GM21515 (cell line): ENCODE measurements around the gene EXOC3L1.

Experiments used
- ATAC-seq: cut with Tn5 transposase; IDR thresholded peaks from one replicate; pipeline ENCODE4 v1.9.1; 2021; ENCODE audit not compliant: unreplicated experiment

Gene EXOC3L1

GRCh38 chr16:67183627-67184452, 6.1 kb downstream of the EXOC3L1 start, which contains the start of gene MATCAP1:
MATCAP1 (minus strand) TSS chr16:67183963; CDS start chr16:67180610, 3,353 bp downstream.
- ATAC-seq, result peak; percentile 91

DNA sequence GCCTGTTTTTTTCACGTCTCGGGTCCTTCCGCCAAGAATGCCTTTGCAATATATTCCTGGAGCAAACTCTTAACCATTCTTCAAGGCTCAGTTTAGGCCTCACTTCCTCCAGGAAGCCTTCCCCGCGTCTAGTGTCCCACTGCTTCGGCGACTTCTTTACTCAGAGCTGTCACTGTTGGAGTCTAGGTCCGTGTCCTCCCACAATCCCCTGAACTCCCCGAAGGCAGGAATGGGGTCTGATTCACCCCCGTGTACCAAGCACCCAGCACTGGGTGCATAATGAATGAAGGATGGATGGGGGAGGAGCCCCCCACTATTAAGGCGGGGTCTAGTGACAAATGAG, 6.7 kb downstream of the EXOC3L1 start:
- no peak for ATAC-seq

GRCh38 chr16:67182288-67182687, 7.6 kb downstream of the EXOC3L1 start:
- no peak for ATAC-seq

GRCh38 chr16:67181346-67181745, 8.6 kb downstream of the EXOC3L1 start:
- ATAC-seq, result no peak

- no peak for ATAC-seq
These were observed 9.8 kb downstream of the EXOC3L1 start for GRCh38 chr16:67180166-67180565.

DNA sequence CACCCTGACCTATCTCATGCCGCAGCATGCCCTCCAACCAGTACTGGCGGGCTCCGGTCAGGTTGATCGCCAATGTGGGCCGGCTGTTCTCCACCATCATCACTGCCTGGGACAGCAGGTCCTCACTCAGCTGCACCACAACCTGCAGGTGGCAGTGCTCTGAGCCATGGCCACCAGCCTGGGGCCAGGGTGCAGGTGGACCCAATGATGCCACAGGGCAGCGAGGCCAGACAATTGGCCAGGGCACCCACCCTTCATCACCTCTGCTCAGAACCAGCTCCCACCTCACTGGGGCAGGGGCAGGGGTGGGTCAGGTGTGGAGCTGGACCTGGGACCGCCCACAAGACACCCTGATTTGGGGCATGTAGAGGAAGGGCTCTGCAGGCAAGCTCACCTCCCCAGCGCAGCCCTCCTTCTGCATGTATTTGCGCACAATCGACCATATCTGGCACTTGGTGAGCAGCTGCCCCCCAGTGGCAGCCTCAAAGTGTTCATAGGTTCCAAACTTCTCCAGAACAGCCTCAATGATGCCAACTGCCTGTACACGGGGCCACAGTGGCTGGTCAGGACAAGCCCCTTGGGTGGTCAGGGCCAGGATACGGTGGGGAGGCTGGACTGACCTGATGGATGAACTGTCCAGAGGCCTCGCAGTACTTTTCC, 10.4 kb downstream of the EXOC3L1 start:
- ATAC-seq, result no peak

DNA sequence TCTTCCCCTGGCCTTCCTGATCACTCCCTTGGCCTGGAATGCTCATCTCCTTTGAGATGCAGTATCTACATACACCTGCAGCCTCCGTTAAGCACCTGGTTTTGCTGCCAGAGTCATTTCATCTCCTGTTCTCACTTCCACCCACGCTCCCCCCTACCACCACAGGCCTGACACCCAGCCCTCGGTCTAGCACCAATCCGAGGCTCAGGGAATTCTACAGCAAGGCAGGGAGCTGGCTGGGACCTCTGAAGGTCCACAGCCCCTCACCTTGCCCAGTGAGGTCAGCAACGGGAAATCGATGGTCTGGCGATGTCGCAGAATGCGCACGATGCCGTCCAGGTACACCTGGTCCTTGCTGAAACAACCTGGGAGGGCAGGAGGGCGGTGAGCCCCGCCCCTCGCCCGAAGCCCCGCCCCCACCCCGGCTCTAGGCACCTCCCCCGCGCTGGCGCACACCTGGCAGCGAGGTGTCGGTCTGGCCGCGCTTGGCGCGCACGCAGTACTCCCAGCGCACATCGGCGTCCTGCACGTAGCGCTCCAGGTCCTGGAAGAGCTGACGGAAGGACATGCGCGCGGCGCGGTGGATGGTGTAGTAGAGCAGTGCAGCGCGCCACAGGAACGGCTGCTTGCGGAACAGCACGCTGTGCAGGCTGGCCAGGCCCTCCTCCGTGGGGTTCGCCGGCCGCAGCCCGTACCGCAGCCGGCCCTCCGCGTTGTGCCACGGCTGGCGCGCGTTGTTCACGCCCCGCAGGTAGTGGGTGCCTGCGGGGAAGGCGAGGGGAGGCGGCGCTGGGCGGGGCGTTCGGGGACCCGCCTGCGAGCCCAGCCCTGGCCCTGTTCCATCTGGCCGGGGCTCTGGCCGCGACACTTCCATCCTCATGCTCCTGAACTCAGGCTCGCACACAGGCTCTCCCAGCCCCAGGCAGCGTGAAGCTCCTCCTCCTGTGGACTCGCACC, 11.9 kb downstream of the EXOC3L1 start:
- no peak for ATAC-seq

DNA sequence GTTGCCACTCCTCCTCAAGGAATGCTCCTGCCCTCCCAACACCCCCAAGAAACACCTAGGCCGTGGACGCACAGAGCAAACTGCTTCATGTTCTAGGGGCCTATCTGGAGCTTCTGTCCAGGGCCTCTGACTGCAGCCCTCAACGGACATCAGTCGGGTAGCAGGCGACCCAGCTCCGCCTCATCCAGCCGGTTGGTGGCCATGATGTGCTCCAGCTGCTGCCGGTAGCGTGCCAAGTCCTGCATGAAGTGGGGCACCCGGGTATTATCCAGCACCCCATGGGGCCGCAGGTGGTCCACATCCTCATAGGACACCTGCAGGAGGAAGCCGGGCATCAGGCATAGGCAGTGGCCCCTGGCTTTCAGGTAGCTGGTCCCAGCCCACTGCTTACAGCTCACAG, 13.3 kb downstream of the EXOC3L1 start:
- ATAC-seq, result no peak

GRCh38 chr16:67174706-67175231, 15.2 kb downstream of the EXOC3L1 start:
- no peak for ATAC-seq

GRCh38 chr16:67173808-67174705, 15.9 kb downstream of the EXOC3L1 start:
- ATAC-seq, result no peak

- ATAC-seq, result no peak
These were observed 16.6 kb downstream of the EXOC3L1 start for GRCh38 chr16:67173323-67173722.

DNA sequence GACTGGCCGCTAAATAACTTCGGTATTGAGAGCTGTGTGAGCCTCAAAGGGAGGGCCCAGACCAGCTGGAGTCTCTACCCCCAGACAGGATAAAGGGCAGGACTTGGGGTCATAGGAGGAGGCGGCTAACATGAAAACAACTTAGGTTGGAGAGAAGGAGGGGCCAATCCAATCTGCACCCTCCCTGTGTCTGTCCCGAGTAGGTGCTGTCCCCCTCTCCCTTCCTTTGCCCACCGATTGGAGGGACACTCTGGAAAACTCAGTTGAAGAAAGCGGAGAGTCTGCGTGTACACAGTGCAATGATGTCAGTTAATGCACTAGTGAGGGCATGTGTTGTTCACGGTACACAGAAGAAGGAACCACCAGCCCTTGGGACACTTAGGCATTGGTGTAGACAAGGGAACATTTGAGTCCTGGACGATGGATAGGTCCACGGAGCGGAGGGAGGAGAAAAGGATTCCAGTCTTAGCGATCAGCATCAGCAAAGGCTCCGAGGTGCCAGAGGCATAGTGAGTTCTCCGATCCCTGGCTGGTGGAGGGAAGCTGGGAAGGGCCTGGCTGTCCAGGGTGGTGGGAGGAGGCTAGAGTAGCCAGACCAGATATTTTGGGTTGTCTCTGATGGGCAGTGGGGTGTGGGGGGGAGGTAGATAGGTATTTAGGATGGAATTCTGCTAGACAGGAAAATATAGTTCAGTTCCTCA, 18.8 kb downstream of the EXOC3L1 start:
- no peak for ATAC-seq

GRCh38 chr16:67170168-67170948, 19.6 kb downstream of the EXOC3L1 start, which contains the start of gene NOL3:
NOL3 (plus strand) TSS chr16:67170538.
- no peak for ATAC-seq

DNA sequence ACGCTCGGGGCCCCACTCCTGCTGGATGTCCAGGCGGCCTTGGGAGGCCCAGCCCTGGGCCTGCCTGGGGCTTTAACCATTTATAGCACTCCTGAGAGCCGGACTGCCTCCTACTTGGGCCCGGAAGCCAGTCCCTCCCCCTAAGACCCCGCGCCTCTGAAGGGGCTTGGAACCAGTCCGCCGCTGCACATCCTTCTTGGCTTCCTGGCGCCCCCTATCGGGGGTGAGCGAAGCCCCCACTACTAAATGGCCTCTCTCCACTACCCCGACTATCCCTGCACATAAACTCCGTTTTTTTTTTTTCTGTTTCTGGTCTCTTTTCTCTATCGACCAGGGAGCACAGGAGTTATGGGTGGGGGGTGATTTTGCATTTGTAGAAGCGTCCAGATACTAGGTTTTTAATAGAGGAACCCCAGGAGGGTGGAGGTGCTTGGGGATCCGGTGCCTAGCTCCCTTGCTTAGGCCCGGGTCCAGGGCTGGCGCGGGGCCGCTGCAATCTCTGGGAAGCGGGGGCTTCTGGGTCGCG, 20.2 kb downstream of the EXOC3L1 start:
- no peak for ATAC-seq

GRCh38 chr16:67169011-67169451, 20.9 kb downstream of the EXOC3L1 start:
- no peak for ATAC-seq

GRCh38 chr16:67167588-67167987, 22.3 kb downstream of the EXOC3L1 start:
- ATAC-seq, result no peak

- ATAC-seq, result no peak
These were observed 23.3 kb downstream of the EXOC3L1 start for GRCh38 chr16:67166598-67167168.

GRCh38 chr16:67166110-67166547, 23.8 kb downstream of the EXOC3L1 start:
- no peak for ATAC-seq
